BLaER1 (cell line): ENCODE measurements around the gene PTPRT.

ENCODE experiments used
- H3K27ac ChIP-seq: shearing (Covaris generic); formaldehyde crosslinking; 2 replicates; pipeline ENCODE4 v1.8.1; 2022
- H3K27me3 ChIP-seq: shearing (Covaris generic); formaldehyde crosslinking; 2 replicates; pipeline ENCODE4 v1.8.1; 2022
- H3K36me3 ChIP-seq: shearing (Covaris generic); formaldehyde crosslinking; 2 replicates; pipeline ENCODE4 v1.8.1; 2022
- H3K4me1 ChIP-seq: shearing (Covaris generic); formaldehyde crosslinking; 2 replicates; pipeline ENCODE4 v1.8.1; 2022
- H3K4me2 ChIP-seq: shearing (Covaris generic); formaldehyde crosslinking; 2 replicates; pipeline ENCODE4 v1.8.1; 2022
- H3K4me3 ChIP-seq: shearing (Covaris generic); formaldehyde crosslinking; 2 replicates; pipeline ENCODE4 v1.8.1; 2022
- H3K9ac ChIP-seq: shearing (Covaris generic); formaldehyde crosslinking; 2 replicates; pipeline ENCODE4 v1.8.1; 2022
- H3K9me3 ChIP-seq: shearing (Covaris generic); formaldehyde crosslinking; 2 replicates; pipeline ENCODE4 v1.8.1; 2022
- H4K20me1 ChIP-seq: shearing (Covaris generic); formaldehyde crosslinking; 2 replicates; pipeline ENCODE4 v1.8.1; 2022
- Cebpa-rat ChIP-seq: shearing (Covaris generic); IDR thresholded peaks from 2 replicates; pipeline ENCODE4 v1.8.1; 2022

Gene PTPRT

DNA sequence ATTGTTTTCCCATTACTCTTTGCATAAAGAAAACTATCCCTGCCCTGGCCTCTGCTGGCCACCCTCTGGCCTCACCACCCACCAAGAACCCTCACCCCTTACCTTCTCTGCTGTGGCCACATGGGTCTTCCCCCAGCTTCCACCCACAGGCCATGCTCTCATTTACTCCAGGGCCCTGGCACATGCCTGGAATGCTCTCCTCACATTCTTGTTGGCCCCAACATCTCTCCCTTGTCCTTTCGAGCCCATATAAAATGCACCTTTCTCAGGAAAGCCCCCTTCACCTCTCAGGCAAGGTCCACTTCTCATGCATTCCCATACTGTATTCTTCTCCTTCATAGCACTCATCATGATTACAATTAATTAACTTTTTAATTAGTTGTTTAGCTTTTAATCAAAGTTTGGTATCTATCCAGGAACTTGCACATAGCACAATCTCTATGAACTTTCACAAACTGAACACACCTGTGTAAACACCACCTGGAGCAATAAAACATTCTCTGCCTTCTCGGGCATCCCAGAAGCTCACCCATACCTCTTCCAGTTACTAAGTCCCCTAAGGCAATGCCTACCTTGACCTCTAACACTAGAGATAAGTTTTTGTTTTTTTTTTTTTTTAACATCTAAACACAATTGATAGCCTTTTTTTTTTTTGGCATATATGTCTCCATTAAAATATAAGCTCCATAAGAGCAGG is 617.2 kb downstream of the PTPRT start:
- no peak for TF ChIP-seq Cebpa-rat
- H3K36me3 ChIP-seq = no peaks in the 10 kb centered on the region
- no peaks in the 10 kb centered on the region for H3K27me3 ChIP-seq
- H3K4me3 ChIP-seq = no peak overlapping the region
- H4K20me1 ChIP-seq = no peaks in the 10 kb centered on the region
- H3K9ac ChIP-seq = no peak overlapping the region
- H3K4me2 ChIP-seq = no peak overlapping the region
- H3K4me1 ChIP-seq = peaks cover 18% of the 10 kb centered on the region
- H3K27ac ChIP-seq = no peak overlapping the region
- no peaks in the 10 kb centered on the region for H3K9me3 ChIP-seq

GRCh38 chr20:42567409-42567808 is 622.3 kb downstream of the PTPRT start:
- H3K9me3 ChIP-seq = no peaks in the 10 kb centered on the region
- H3K4me1 ChIP-seq = no peaks in the 10 kb centered on the region
- no peaks in the 10 kb centered on the region for H3K36me3 ChIP-seq
- no peak overlapping the region for H3K4me3 ChIP-seq
- H3K27me3 ChIP-seq = no peaks in the 10 kb centered on the region
- no peaks in the 10 kb centered on the region for H4K20me1 ChIP-seq
- no peak overlapping the region for H3K9ac ChIP-seq
- no peak for TF ChIP-seq Cebpa-rat
- no peak overlapping the region for H3K27ac ChIP-seq
- no peak overlapping the region for H3K4me2 ChIP-seq

DNA sequence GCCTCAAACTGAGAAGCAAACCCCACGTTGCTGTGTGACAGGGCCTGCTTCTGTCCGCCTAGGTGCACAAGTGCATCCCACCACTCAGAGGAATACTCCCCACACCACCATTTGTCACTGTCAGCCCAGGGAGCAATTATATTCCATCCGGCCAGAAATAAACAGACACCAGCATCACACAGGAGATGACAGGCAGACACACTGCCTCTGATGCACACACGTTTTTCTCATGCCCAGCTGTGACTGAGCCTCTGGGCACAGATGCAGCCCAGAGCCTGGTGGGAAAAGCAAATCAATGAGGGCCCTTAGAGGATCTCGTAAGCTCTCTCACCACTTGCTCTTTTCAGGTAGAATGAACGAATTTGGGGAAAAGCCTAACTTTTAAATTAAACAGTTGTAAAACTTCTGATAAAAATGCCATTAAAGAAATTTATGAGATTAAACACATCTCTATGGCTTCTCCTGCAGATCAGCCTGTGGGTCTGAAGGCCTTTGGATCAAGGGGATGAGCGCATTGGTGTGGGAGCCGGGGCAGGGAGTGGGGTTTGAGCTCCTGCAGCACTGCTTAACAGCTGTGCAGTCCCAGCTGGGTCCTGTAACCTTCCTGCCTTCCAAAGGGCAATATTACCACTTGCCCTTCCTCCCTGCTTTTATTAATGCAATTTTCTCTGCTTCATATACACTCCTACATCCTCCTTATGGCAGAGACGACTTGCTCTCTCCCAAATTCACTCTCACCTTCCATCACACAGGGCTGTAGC is 624.3 kb downstream of the PTPRT start:
- Histone ChIP-seq H3K4me3 (no peak overlapping the region), H3K4me1 (peaks cover 5% of the 10 kb centered on the region; the same call in 1 of the 2 replicates), H3K27me3 (no peaks in the 10 kb centered on the region), H4K20me1 (no peaks in the 10 kb centered on the region), H3K36me3 (no peaks in the 10 kb centered on the region), H3K27ac (no peak overlapping the region), H3K9ac (no peak overlapping the region), H3K4me2 (no peak overlapping the region), H3K9me3 (no peaks in the 10 kb centered on the region)
- no peak for TF ChIP-seq Cebpa-rat

DNA sequence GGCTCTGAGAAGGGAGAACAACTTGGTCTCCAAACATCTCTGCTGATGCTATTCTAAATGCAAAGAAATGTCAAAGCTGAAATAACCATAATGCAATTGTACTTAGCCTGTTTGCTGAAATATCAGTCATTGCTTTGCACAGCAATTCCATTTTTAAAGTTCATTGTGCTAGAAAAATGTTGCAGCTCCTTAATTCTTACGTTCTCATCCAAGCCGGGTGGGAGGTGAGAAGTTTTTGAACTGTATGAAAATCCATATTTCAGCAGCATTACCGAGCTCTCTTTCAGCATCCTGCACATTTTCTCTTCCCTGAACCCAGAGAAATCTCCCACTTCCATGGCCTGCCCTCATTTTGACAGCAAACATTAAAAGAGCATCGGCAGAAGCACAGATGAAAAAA is 630.0 kb downstream of the PTPRT start:
- Histone ChIP-seq H3K36me3 (no peaks in the 10 kb centered on the region), H3K27me3 (no peaks in the 10 kb centered on the region), H3K27ac (no peak overlapping the region), H3K4me2 (no peak overlapping the region), H3K4me3 (no peak overlapping the region), H3K9me3 (no peaks in the 10 kb centered on the region), H3K4me1 (peaks cover 5% of the 10 kb centered on the region; the same call in 1 of the 2 replicates), H3K9ac (no peak overlapping the region), H4K20me1 (no peaks in the 10 kb centered on the region)
- no peak for TF ChIP-seq Cebpa-rat

DNA sequence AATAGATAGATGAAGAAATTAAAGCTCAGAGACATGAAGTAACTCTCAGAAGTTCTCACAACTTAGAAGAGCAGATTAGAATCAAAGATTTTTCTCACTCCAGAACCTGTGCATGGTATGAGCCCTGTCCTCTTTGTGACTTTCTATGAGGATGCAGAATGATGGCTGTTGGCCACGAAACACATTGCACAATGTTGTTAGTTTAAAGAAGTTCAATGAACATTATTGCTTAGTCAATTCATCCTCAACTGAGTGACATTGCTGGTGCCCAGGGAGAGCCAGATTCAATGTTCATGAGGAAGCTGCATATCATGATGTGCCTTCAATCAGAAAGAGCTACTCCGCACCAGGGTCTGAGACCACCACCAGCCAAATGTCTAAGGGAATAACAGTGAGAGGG is 633.1 kb downstream of the PTPRT start:
- H3K27me3 ChIP-seq = no peaks in the 10 kb centered on the region
- H3K36me3 ChIP-seq = no peaks in the 10 kb centered on the region
- peaks cover 5% of the 10 kb centered on the region for H3K4me1 ChIP-seq
- H3K9ac ChIP-seq = no peak overlapping the region
- no peak overlapping the region for H3K4me3 ChIP-seq
- no peak overlapping the region for H3K4me2 ChIP-seq
- no peak for TF ChIP-seq Cebpa-rat
- H4K20me1 ChIP-seq = no peaks in the 10 kb centered on the region
- H3K27ac ChIP-seq = no peak overlapping the region
- H3K9me3 ChIP-seq = no peaks in the 10 kb centered on the region

DNA sequence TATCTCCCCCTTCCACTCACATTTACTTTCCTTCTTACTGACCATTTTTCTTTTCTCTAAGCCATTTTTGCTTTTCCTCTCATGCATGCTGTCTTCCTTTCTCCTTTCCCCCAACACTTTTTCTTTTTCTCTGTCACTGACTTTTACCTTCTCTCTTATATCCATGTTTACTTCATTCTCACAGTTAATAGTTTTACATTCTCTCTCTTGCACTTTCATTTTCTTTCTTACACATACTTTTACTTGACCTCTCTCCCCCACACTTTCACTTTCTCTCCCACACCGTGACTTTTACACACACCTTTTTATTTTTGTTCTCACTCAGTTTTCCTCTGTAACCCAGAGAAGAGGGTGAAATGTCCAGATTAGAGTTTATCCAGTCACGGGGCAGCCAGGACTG is 636.3 kb downstream of the PTPRT start:
- Histone ChIP-seq H3K4me3 (no peak overlapping the region), H3K4me1 (no peaks in the 10 kb centered on the region; the same call in 1 of the 2 replicates), H3K4me2 (no peak overlapping the region), H3K9me3 (no peaks in the 10 kb centered on the region), H3K36me3 (no peaks in the 10 kb centered on the region), H3K27ac (no peak overlapping the region), H3K27me3 (no peaks in the 10 kb centered on the region), H3K9ac (no peak overlapping the region), H4K20me1 (no peaks in the 10 kb centered on the region)
- TF ChIP-seq Cebpa-rat = no peak

GRCh38 chr20:42549496-42549895 is 640.2 kb downstream of the PTPRT start:
- Histone ChIP-seq H3K36me3 (no peaks in the 10 kb centered on the region), H3K4me2 (no peak overlapping the region), H3K4me3 (no peak overlapping the region), H3K27ac (no peak overlapping the region), H4K20me1 (no peaks in the 10 kb centered on the region), H3K9ac (no peak overlapping the region), H3K27me3 (no peaks in the 10 kb centered on the region), H3K4me1 (no peaks in the 10 kb centered on the region; the same call in 1 of the 2 replicates), H3K9me3 (no peaks in the 10 kb centered on the region)
- no peak for TF ChIP-seq Cebpa-rat

DNA sequence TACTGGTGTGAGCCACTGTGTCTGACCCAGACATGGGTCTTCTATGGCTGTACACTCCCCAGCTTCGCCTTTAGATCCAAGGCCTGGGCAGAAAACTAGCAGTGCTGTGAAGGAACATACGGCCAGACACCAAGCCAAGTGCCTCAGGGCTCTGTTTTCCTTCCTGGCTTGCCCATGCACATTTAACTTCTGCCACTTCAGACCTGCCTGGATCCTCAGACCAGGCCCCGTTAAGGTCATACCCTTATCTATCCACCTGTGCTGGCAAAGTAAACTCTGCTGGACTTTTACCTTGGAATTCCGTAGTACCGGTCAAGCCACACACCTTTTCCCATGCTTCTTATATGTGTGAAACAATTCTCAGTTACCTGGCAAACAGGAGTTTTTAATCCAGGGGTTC is 644.8 kb downstream of the PTPRT start:
- Histone ChIP-seq H3K27me3 (no peaks in the 10 kb centered on the region), H4K20me1 (no peaks in the 10 kb centered on the region), H3K9me3 (no peaks in the 10 kb centered on the region), H3K4me1 (no peaks in the 10 kb centered on the region), H3K27ac (no peak overlapping the region), H3K4me3 (no peak overlapping the region), H3K4me2 (no peak overlapping the region), H3K9ac (no peak overlapping the region), H3K36me3 (no peaks in the 10 kb centered on the region)
- TF ChIP-seq Cebpa-rat = no peak

DNA sequence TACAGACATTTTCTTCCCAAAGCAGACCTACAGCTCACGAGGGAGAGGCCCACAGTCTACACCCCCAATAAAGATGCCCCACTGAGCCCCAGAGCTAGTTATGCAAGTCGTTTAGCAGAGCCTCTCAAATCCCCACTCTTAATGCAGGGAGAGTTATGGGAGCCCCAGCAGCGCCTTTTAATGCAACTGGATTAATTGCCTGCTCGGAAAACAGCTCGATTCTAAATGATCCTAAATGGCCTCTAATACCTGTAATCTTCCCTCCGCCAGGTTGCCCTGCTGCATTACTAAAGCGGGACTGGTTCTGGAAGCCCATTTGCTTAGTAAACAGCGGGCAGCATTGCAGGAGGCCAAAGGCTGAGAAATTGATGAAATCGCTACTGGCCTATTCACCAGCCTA is 656.9 kb downstream of the PTPRT start:
- H3K27ac ChIP-seq = no peak overlapping the region
- H4K20me1 ChIP-seq = peaks cover 6% of the 10 kb centered on the region; the same call in 1 of the 2 replicates
- TF ChIP-seq Cebpa-rat = no peak
- no peaks in the 10 kb centered on the region for H3K27me3 ChIP-seq
- no peaks in the 10 kb centered on the region for H3K36me3 ChIP-seq
- peaks cover 23% of the 10 kb centered on the region for H3K4me1 ChIP-seq
- no peaks in the 10 kb centered on the region for H3K9me3 ChIP-seq
- no peak overlapping the region for H3K4me3 ChIP-seq
- H3K9ac ChIP-seq = no peak overlapping the region
- peak overlapping the region; percentile 75 for H3K4me2 ChIP-seq

GRCh38 chr20:42531508-42531961 is 658.2 kb downstream of the PTPRT start:
- no peaks in the 10 kb centered on the region for H3K36me3 ChIP-seq
- H3K4me1 ChIP-seq = peaks cover 23% of the 10 kb centered on the region
- peaks cover 6% of the 10 kb centered on the region; the same call in 1 of the 2 replicates for H4K20me1 ChIP-seq
- peak overlapping the region; percentile 75 for H3K4me2 ChIP-seq
- H3K4me3 ChIP-seq = no peak overlapping the region
- no peaks in the 10 kb centered on the region for H3K27me3 ChIP-seq
- H3K9me3 ChIP-seq = no peaks in the 10 kb centered on the region
- no peak for TF ChIP-seq Cebpa-rat
- H3K9ac ChIP-seq = no peak overlapping the region
- no peak overlapping the region for H3K27ac ChIP-seq
